Ishikawa (cell line): ENCODE data around the gene NAT16.

ENCODE experiments used
- EP300 ChIP-seq: IDR thresholded peaks from 2 replicates; pipeline ENCODE4 v1.6.1; 2012; ENCODE audit warnings: borderline replicate concordance
- FOXM1 ChIP-seq: IDR thresholded peaks from 2 replicates; pipeline ENCODE4 v1.6.1; 2012; ENCODE audit warnings: low read depth, borderline replicate concordance
- RAD21 ChIP-seq: IDR thresholded peaks from 2 replicates; pipeline ENCODE4 v1.6.1; 2012; ENCODE audit warnings: low read depth
- TAF1 ChIP-seq: IDR thresholded peaks from 2 replicates; pipeline ENCODE4 v1.6.1; 2012; ENCODE audit warnings: low read depth, mild to moderate bottlenecking
- YY1 ChIP-seq: IDR thresholded peaks from 2 replicates; pipeline ENCODE4 v1.6.1; 2012; ENCODE audit warnings: low read depth
- TF ChIP-seq, protein P1 (sequence below): IDR thresholded peaks from 2 replicates; pipeline ENCODE4 v1.6.1; 2012; ENCODE audit warnings: low read depth, mild to moderate bottlenecking

- TF ChIP-seq RAD21, result no peak
- TF ChIP-seq EP300, result no peak
- TF ChIP-seq, protein P1, sequence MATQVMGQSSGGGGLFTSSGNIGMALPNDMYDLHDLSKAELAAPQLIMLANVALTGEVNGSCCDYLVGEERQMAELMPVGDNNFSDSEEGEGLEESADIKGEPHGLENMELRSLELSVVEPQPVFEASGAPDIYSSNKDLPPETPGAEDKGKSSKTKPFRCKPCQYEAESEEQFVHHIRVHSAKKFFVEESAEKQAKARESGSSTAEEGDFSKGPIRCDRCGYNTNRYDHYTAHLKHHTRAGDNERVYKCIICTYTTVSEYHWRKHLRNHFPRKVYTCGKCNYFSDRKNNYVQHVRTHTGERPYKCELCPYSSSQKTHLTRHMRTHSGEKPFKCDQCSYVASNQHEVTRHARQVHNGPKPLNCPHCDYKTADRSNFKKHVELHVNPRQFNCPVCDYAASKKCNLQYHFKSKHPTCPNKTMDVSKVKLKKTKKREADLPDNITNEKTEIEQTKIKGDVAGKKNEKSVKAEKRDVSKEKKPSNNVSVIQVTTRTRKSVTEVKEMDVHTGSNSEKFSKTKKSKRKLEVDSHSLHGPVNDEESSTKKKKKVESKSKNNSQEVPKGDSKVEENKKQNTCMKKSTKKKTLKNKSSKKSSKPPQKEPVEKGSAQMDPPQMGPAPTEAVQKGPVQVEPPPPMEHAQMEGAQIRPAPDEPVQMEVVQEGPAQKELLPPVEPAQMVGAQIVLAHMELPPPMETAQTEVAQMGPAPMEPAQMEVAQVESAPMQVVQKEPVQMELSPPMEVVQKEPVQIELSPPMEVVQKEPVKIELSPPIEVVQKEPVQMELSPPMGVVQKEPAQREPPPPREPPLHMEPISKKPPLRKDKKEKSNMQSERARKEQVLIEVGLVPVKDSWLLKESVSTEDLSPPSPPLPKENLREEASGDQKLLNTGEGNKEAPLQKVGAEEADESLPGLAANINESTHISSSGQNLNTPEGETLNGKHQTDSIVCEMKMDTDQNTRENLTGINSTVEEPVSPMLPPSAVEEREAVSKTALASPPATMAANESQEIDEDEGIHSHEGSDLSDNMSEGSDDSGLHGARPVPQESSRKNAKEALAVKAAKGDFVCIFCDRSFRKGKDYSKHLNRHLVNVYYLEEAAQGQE, result no peak
- TF ChIP-seq FOXM1, result no peak
- TF ChIP-seq YY1, result no peak
- no peak for TF ChIP-seq TAF1
Observed at GRCh38 chr7:101179117-101179516, 976 bp downstream of the NAT16 start.
